Ramos (cell line): ENCODE data around the gene BCL2L1.
"Not testable (repeated sequence)": the region's sequence is repeated elsewhere in the genome, so short reads cannot be mapped to it uniquely, and the experiment has no call there.

Source experiments
- in situ Hi-C: fragments of 300-500 bp; cut with MboI; formaldehyde crosslinking; loops from one replicate; pipeline ENCODE4 v1.14.3; 2022; ENCODE audit warnings: low sequenced_read_pairs; ENCODE audit not compliant: unreplicated experiment

Gene BCL2L1

GRCh38 chr20:31664696-31665354, 57.8 kb downstream of the BCL2L1 start:
- in situ Hi-C loops = loop anchor here (10.0 kb wide), 1 partner anchor 60 kb away; the partner anchor contains the start of gene BCL2L1

- in situ Hi-C loops = loop anchor here (10.0 kb wide), 1 partner anchor 61 kb away; the partner anchor contains the start of gene BCL2L1
These were observed 58.6 kb downstream of the BCL2L1 start for GRCh38 chr20:31663838-31664695.

- in situ Hi-C loops = loop anchor here (10.0 kb wide), 1 partner anchor 61 kb away; the partner anchor contains the start of gene BCL2L1
These were observed 59.2 kb downstream of the BCL2L1 start for GRCh38 chr20:31663524-31663837.

- in situ Hi-C loops = loop anchor here (10.0 kb wide), 1 partner anchor 62 kb away; the partner anchor contains the start of gene BCL2L1
These were observed 60.3 kb downstream of the BCL2L1 start for GRCh38 chr20:31662372-31662854.

- in situ Hi-C loops = loop anchor here (10.0 kb wide), 1 partner anchor 63 kb away; the partner anchor contains the start of gene BCL2L1
These were observed 60.9 kb downstream of the BCL2L1 start for GRCh38 chr20:31661625-31662371.

- in situ Hi-C loops = no loop called here
These were observed 68.1 kb downstream of the BCL2L1 start for GRCh38 chr20:31654534-31654933.

- in situ Hi-C loops = no loop called here
These were observed 69.1 kb downstream of the BCL2L1 start for GRCh38 chr20:31653561-31653960.

GRCh38 chr20:31652917-31653396, 69.7 kb downstream of the BCL2L1 start:
- in situ Hi-C loops = no loop called here

- in situ Hi-C loops = not testable (repeated sequence)
These were observed 74.6 kb downstream of the BCL2L1 start for GRCh38 chr20:31648104-31648503.

GRCh38 chr20:31644701-31645100, 78.0 kb downstream of the BCL2L1 start:
- in situ Hi-C loops = no loop called here

- in situ Hi-C loops = no loop called here
These were observed 79.1 kb downstream of the BCL2L1 start for GRCh38 chr20:31643522-31643921.

GRCh38 chr20:31642837-31643236, 79.8 kb downstream of the BCL2L1 start:
- in situ Hi-C loops = no loop called here

- in situ Hi-C loops = no loop called here
These were observed 81.3 kb downstream of the BCL2L1 start for GRCh38 chr20:31641391-31641790.

- in situ Hi-C loops = no loop called here
These were observed 82.4 kb downstream of the BCL2L1 start for GRCh38 chr20:31640259-31640658.

- in situ Hi-C loops = loop anchor here (10.0 kb wide), 1 partner anchor 86 kb away; the partner anchor contains the start of gene BCL2L1
These were observed 83.9 kb downstream of the BCL2L1 start for GRCh38 chr20:31638816-31639215.

GRCh38 chr20:31638317-31638716, 84.4 kb downstream of the BCL2L1 start:
- in situ Hi-C loops = loop anchor here (10.0 kb wide), 1 partner anchor 86 kb away; the partner anchor contains the start of gene BCL2L1

GRCh38 chr20:31637660-31638059, 85.0 kb downstream of the BCL2L1 start, which contains the start of gene COX4I2:
COX4I2 (plus strand) TSS chr20:31637912; CDS start chr20:31639018, 1,106 bp downstream.
- in situ Hi-C loops = loop anchor here (10.0 kb wide), 1 partner anchor 87 kb away; the partner anchor contains the start of gene BCL2L1

- in situ Hi-C loops = loop anchor here (10.0 kb wide), 1 partner anchor 91 kb away; the partner anchor contains the start of gene BCL2L1
These were observed 89.2 kb downstream of the BCL2L1 start for GRCh38 chr20:31633339-31633914.
